ENCODE measurements around the gene PSMA2.

DNA sequence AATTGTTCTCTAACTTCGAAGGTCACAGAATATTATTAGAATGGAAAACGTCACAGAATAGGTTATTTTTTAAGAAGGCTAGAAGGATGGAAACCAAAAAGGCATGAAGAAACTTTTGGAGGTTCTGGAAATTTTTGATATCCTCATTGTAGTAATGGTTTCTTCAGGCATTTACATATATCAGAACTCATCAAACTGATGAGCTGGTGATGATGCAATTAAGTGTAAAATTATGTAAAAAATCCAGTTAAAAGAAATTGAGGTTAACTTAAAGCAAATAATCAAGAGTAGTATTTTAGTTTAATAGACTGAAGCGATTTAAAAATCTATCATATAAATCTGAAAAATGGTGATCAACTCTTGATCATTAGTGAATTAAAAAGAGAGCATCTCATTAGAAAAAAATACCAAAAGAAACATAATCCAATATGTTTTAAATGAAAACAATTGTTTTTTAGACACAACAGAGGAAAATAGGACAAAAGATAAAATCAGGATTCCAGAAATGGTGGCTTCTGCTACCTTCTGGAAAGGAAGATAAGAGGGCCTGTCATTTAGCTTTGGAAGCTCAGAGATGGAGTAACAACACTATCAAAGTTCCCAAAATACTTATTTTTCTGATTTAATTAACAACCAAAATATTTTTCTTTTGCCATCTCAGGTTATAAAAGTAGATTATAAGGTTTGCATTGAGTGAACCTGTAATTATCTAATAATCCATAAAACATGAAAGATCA, 9.8 kb downstream of the PSMA2 start:
- TF ChIP-seq CTCF (conservative IDR thresholded peaks at IDR 0.05), result no peak
- no peak for TF ChIP-seq ZFX (IDR thresholded peaks at IDR 0.05)
